GM19238 (cell line): Measurements from ENCODE around the gene PTDSS2.

Experiments used
- DNase-seq: peaks from one replicate; pipeline ENCODE4 v3.0.0; 2011; ENCODE audit warnings: low spot score; ENCODE audit not compliant: insufficient read length

PTDSS2 gene

GRCh38 chr11:490186-490929 is 40.3 kb downstream of the PTDSS2 start:
- DNase-seq = no peak

- no peak for DNase-seq
These were observed 40.8 kb downstream of the PTDSS2 start for GRCh38 chr11:490930-491260.

- no peak for DNase-seq
These were observed 41.3 kb downstream of the PTDSS2 start for GRCh38 chr11:491358-491757.

- no peak for DNase-seq
These were observed 42.5 kb downstream of the PTDSS2 start for GRCh38 chr11:492427-493226.

GRCh38 chr11:494761-495536 is 44.9 kb downstream of the PTDSS2 start:
- DNase-seq = no peak

- DNase-seq = no peak
These were observed 45.5 kb downstream of the PTDSS2 start for GRCh38 chr11:495537-495931.

GRCh38 chr11:496834-497564 is 46.9 kb downstream of the PTDSS2 start:
- no peak for DNase-seq

- DNase-seq = no peak
These were observed 47.7 kb downstream of the PTDSS2 start for GRCh38 chr11:497565-498296.

- no peak for DNase-seq
These were observed 48.5 kb downstream of the PTDSS2 start for GRCh38 chr11:498297-499181.

GRCh38 chr11:499201-500076 is 49.4 kb downstream of the PTDSS2 start:
- no peak for DNase-seq

- DNase-seq = no peak
These were observed 51.1 kb downstream of the PTDSS2 start for GRCh38 chr11:501001-501682.

- no peak for DNase-seq
These were observed 51.7 kb downstream of the PTDSS2 start for GRCh38 chr11:501683-502287.

GRCh38 chr11:502288-503178 is 52.5 kb downstream of the PTDSS2 start:
- DNase-seq = no peak

GRCh38 chr11:503179-503981 is 53.3 kb downstream of the PTDSS2 start:
- peak; percentile 48 for DNase-seq

GRCh38 chr11:504053-504993 is 54.2 kb downstream of the PTDSS2 start:
- DNase-seq = no peak
